Endometrial microvascular endothelial cells (primary cell): ENCODE results near the gene PARP14. TPM values are rescaled to one million over a fixed set of nuclear protein-coding genes. Genes with fewer than 3 reads are reported as not detected.
"Not testable (repeated sequence)": the region's sequence is repeated elsewhere in the genome, so short reads cannot be mapped to it uniquely, and the experiment has no call there.

Experiments used
- in situ Hi-C: cut with HindIII; loops from 2 replicates; pipeline ENCODE4 v1.10.0; 2017; ENCODE audit warnings: low sequenced_read_pairs, low pct_unique_long_range_greater_than_20kb; ENCODE audit errors: inconsistent ontology term
- total RNA-seq: library from RNA; depleted of rRNA; stranded (reverse); fragments of >200 nt; gene quantifications from one replicate; pipeline ENCODE4 v1.2.3, GENCODE V29; 2015; ENCODE audit errors: inconsistent ontology term

PARP14 gene
- total RNA-seq, 1 donor from 2014 or later, result 63.3 TPM

- in situ Hi-C loops, result not testable (repeated sequence)
Observed at GRCh38 chr3:122710616-122711251, 30.1 kb downstream of the PARP14 start.

- in situ Hi-C loops, result no loop called here
Observed at GRCh38 chr3:122714273-122714672, 33.6 kb downstream of the PARP14 start.

- in situ Hi-C loops, result no loop called here
Observed at GRCh38 chr3:122716667-122717066, 36.0 kb downstream of the PARP14 start.

- in situ Hi-C loops, result no loop called here
Observed at GRCh38 chr3:122719273-122719921, 38.8 kb downstream of the PARP14 start.

GRCh38 chr3:122725106-122725505 is 44.5 kb downstream of the PARP14 start:
- in situ Hi-C loops, result no loop called here

GRCh38 chr3:122727294-122727693 is 46.7 kb downstream of the PARP14 start:
- in situ Hi-C loops, result no loop called here

GRCh38 chr3:122727766-122728165 is 47.1 kb downstream of the PARP14 start:
- in situ Hi-C loops, result no loop called here

- in situ Hi-C loops, result no loop called here
Observed at GRCh38 chr3:122728186-122728585, 47.5 kb downstream of the PARP14 start.

- in situ Hi-C loops, result no loop called here
Observed at GRCh38 chr3:122728756-122729514, 48.3 kb downstream of the PARP14 start.

GRCh38 chr3:122730240-122730639 is 49.6 kb downstream of the PARP14 start:
- in situ Hi-C loops, result no loop called here

GRCh38 chr3:122732682-122733525 is 52.3 kb downstream of the PARP14 start:
- in situ Hi-C loops, result not testable (repeated sequence)

GRCh38 chr3:122739172-122739571 is 58.5 kb downstream of the PARP14 start:
- in situ Hi-C loops, result no loop called here

- in situ Hi-C loops, result no loop called here
Observed at GRCh38 chr3:122742234-122742633, 61.6 kb downstream of the PARP14 start.

GRCh38 chr3:122743581-122744120 is 63.0 kb downstream of the PARP14 start:
- in situ Hi-C loops, result no loop called here

GRCh38 chr3:122745369-122746021 is 64.9 kb downstream of the PARP14 start:
- in situ Hi-C loops, result no loop called here

- in situ Hi-C loops, result not testable (repeated sequence)
Observed at GRCh38 chr3:122747295-122747694, 66.7 kb downstream of the PARP14 start.

GRCh38 chr3:122748347-122748746 is 67.7 kb downstream of the PARP14 start:
- in situ Hi-C loops, result no loop called here

- in situ Hi-C loops, result no loop called here
Observed at GRCh38 chr3:122754929-122755328, 74.3 kb downstream of the PARP14 start.
